CD4-positive, alpha-beta T cell treated with Interleukin-12 subunit alpha and Interleukin-12 subunit beta, for 1 hour (primary cell): ENCODE data around the gene CAMTA1.

Experiments
- DNase-seq: peaks from one replicate; pipeline ENCODE4 v3.0.0-alpha.2; 2020

Gene CAMTA1

DNA sequence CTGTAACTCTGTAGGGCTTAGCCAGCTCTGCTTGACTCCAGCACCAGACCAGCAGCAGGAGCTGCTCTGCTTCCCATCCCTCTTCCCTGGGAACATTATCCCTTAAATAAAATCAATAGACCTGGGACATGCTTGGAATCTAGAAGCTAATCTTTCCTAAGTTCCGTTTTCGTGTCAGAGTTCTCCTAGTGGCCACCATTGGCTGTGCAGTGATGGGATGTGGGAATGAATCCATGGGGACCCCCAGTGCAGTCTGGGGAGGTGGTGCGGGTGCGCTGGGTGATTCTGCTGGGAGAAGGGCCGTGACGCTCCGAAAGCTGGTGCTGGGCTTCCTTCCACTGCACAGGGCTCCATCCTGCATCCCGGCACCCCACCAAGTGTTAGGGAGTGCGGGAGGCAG lies 202.7 kb downstream of the CAMTA1 start:
- DNase-seq: no peak

DNA sequence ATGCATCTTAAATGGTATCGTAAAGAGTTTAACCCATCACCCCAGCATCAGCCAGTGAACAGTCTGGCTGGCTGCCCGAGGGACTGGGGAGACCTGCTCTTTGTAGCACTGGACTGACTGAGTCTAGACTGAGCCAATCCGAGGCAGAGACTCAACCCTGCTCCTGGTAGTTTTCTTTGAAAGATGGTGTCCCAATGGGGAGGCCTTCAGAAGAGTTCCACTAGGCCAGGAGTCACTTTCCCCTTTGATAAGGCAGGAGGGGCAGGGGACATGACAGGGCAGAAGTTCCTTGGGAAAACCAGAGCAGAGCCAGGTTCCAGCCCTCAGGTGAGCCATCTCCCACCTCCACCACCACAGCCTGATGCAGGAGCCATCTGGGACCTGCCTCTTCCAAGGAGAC lies 203.5 kb downstream of the CAMTA1 start:
- no peak for DNase-seq

DNA sequence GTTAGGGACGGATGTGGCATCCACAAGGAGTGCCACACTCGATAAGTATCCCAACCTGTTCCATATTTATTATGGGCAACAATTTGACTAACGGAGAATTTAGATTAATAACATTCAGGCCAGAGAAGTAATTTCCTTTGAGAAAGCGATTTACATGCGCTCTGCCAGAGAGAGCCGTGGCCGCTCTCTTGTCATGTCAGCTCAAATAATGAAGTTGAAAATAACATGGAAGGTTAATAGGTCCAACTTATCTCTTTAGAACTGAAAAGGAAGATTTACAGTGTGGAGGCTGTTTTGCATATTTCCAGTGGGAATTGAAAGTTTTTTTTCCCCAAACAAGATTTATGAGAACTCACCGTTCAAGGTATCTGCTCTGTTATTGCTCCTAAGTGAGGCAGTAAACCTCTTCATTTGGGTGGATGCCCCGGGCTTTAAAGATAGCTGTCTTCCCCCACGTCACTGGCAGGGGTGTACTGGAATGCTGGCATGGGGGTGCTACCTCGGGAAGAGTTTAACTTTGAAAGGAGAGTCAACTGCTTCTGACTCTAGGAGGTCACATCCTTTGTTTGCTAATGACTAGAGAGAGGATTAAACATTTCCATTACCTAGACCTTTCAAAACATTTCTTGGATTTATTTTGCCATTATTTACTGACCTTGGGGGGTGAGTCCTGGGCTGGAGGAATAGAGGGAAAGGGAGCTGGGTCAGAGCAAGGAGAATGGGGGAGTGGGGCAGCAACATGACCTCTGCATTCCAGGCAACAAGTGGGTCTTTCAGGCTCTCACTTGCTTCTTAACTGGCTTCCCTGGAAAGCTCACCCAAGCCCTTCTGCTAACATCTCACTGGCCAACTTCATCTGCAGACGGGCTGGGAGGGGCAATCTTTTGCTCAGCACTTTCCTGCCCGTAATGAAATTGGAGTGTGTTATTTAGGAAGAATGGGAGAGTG lies 204.2 kb downstream of the CAMTA1 start:
- DNase-seq: no peak

DNA sequence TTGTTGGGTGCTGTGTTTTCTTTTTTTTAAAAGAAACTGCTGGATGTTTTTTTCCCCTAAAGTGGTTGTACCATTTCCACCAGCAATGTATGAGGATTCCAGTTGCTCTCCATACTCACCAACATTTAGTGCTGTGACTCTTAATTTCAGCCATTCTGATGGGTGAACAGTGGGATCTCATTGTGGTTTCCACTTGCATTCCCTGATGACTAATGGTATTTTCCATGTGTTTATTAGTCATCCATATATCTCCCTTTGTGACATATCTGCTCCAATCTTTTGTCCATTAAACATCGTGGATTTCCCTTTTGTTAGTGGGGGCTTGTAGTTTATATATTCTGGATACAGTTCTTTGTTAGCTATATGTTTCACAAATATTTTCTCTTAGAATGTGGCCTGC lies 206.0 kb downstream of the CAMTA1 start:
- no peak for DNase-seq

DNA sequence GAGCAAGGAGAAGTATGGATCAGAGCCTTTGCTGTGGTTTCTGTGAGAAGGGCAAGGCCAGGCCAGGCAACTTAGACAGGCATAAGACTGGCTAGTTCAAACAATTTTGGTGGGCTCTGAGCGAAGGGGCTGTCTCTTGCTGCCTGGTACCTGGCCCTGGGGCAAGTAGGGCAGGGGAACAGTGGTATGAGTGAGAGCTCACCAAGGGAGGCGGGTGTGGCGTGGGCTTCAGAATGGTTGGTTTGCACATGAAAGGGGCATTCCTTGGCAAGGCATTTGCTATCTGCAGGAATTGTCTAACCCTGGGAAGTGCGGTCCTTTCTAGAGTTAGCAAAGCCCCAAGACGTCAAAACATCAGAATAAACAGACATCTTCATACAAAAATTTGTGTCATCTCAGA lies 210.5 kb downstream of the CAMTA1 start:
- DNase-seq: no peak

DNA sequence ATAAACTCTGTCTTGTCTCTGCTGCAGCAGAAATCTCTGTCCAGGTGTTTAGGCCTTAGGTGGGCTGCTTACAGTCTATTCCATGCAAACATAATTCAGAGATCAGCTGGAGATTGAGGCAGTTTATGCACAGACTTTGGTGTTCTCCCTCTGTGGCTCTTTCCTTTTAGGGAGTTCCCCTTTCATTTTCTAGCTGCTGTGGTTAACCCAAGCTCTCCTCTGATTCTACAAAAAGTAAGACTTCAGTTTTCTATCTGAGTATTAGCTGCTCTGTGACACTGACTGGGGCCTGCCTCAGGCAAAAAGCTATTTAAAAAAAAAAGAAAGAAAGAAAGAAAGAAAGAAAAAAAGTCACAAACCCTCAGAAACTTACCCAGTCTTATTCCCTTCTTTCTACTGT lies 211.1 kb downstream of the CAMTA1 start:
- DNase-seq: no peak

DNA sequence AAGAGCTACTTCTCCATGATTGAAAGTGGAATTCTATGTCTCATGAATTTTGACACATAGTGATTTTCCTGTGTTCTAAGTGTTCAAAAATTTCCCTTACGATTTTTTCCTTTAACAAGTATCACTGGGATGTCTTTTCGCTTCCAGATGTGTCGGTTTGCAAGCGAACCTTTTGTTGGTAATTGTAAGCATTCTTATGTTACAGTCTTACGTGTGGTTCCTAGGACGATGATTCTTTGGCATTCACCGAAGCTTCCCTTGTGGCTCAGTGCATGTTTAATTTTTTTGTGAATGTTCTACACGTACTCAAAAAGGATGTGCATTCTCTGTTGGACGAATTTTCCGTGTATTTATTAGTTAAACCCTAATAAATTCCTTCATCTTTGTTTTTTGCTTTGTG lies 211.6 kb downstream of the CAMTA1 start:
- DNase-seq: no peak

DNA sequence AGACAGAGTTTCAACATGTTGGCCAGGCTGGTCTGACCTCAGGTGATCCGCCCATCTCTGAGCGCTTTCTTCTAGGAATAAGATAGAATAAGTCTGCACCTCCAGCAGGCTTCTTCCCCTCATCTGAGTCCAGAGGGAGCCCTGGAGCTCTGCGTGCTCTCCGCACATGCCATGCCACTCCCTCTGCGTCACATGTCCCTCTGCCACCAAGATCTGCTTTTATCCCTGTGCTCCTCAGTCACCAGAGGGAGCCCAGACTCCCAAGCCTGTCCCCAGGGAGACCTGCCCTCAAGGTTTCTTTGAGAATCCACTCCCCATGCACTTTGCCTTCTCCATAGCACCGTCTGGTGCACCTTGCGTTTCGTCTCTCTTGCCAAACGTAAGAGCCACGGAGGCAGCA lies 213.0 kb downstream of the CAMTA1 start:
- DNase-seq: no peak

DNA sequence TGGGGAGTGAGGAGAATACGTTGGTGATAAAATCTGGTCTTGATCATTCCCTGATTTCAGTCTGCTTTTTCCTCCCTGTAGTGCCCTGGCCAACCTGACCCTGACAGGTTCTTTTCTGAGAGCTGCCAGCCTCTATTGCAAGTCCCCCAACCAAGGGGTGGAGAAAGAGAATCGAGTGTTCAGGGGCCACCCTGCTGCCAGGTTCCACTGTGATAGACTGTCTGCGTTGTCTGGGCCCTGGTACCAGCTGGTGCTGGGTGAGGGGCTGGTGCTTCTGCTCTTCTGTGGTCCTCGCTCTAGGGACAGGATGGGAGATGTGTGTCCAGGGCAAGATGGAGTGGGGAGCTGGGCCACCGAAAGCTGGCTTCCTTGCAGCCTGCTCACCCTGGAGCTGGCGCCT lies 214.6 kb downstream of the CAMTA1 start:
- no peak for DNase-seq

DNA sequence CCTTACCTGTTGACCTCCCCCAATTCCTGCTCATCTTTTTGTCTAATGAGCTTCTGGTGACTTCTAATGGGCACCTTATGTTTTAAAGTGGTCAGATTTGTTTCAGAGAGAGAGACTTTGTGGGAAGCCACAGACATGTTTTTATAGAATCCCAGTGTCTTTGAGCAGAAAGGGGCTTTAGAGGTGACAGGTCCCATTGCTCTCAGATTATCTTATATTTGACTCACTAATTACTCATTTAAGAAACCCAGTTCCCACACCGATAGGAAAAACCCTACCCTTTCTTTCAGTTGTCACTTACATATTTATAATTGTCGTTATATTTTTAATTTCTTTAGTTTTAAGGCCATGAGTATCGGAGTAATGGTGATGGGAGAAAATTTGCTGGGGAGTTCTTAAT lies 215.5 kb downstream of the CAMTA1 start:
- no peak for DNase-seq

DNA sequence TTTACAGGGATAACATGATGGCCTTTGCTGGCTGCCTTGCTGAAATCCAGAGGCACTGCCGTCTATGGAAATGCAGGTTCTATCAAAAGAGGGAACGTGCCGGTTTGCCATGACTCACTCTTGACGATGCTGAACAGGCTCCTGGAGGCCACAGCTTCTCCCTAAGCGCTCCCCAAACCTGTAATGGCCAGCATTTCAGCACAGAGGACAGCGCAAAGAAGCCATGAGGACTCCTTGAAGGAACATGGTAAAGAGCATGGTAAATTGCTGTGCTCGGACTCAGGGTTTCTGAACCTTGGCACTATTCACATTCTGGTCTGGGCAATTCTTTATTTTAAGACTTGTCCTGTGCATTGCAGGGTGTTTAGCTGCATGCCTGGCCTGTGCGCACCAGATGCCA lies 217.5 kb downstream of the CAMTA1 start:
- DNase-seq: no peak

DNA sequence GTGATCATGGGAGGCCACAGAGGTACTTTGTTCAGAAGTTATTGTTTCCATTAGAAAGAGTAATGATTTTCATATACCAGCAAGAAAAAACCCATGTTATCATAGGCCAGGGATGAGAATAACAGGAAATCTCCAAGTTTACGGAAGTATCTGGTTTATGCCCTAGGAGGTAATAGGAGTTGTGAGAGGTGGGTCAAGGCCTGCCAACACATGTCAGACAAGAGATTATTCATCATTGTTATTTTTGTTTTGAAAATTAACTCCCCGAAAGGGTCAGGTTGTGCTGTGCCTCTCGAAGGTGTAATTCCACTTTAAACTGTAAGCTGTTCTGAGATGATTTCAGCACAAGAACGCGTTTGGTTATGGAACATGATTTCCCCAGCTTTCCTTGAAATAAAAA lies 218.4 kb downstream of the CAMTA1 start:
- DNase-seq: no peak

DNA sequence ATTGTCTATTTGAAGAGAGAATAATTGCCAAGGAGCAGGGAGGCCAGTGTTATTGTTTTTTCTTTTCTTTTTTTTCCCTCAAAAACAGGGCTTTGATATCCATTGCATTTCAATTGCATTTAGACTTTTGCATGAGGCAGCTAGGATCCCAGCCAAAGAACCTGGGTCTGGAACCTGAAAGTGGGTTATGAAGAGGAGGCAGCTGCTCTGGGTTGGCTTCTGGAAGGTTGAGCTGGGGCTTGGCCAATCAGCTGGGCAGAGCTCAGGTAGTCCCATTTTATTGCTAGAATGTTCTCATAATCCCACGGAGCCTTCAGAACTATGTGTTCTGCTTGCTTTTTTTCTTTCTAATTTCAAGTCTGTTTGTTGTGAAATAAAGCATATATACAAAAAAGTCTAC lies 218.9 kb downstream of the CAMTA1 start:
- DNase-seq: no peak

DNA sequence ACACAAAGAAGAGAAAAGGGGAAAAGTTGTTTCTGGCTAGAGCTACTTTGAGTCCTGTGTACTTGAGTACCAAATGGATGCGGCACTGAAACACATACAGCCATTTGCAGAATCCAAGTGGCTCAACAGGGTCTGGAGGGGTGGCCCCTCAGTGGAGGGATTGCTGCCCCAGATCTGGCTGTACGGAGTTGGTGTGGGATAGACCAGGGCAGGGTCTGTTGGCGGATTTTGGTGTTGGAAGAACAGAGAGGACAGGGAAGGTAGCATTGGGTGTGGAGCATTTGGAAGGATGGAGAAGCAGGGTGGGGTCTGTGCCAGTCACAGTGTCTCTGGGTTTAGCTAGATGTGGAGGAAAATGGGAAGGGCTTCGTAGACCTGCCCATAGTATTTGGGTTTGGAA lies 220.5 kb downstream of the CAMTA1 start:
- no peak for DNase-seq

DNA sequence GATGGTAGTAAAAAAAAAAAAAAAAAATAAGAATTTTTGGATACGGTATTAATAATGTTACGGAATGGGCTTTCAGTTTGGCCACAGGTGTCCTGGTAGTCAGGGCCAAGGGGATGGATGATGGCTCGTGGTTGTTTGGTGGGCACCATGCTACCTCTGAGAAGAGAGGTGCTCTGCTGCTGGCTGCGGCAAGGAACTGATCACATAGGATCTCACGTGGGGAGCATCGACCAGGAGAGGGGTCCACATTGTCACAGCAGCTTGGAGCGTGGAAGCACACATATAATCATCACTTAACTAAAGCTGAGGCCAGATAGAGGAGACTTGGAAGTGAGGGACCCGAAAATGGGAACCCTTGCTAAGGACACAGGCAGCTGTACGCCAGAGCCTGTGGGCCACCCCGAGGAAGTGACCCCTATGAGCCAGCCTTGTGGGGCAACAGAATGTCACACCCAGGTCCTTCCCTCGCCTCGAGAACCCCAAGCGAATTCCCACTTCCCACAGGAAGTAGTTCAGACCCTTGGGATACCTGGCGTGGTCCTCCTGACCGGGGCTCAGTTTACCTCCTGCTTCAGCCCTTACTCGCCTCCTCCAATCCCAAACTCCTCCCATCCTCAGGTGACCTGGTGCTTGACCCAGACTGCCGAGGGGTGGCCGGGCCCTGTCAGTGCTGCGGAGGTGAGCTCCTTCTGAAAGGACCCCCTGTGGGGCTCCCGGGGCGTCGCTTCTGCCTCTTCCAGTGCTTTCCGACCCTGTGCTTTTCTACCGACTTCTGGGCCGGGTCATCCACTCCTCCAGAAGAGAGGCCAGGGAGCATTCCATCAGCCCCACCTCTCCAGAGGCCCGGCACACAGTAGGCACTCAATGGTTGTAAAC lies 222.0 kb downstream of the CAMTA1 start:
- no peak for DNase-seq

DNA sequence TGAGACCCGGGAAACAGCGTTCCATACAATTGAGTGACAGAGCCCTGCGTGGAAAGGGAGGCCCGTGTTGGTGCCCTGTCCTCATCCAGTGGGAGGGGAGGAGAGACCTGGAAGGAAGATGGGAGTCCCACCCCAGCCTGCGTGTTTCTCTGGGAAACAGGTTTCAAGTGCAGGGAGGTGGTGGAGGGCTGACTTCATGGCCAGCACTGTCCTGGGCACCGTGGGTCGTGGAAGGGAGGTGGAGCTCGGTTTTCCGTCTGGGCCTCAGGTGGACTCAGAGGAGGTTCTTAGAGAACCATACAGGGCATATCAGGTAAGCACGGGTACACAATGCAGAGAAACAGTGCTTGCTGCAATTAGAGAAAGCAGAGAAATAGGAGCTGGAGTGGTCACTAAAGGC lies 222.6 kb downstream of the CAMTA1 start:
- DNase-seq: no peak

DNA sequence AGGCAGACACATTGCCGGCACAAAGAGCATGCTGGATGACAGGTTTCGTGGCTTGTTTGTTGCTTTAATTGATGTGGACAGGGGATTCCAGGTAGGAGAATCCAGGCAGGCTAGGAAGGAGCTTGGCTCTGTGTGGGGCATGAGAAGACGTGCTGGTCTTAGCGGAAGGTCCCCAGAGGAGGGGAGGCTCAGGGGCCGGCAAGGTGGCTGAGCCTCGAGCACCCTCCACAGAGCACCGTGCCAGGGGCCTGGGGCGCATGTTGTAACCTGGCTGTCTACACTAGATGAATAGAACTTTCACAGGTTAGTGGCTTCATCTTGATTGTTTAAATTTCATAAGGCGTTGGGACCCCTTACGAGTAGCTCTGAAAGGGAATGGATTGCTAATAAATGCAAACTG lies 223.1 kb downstream of the CAMTA1 start:
- no peak for DNase-seq

DNA sequence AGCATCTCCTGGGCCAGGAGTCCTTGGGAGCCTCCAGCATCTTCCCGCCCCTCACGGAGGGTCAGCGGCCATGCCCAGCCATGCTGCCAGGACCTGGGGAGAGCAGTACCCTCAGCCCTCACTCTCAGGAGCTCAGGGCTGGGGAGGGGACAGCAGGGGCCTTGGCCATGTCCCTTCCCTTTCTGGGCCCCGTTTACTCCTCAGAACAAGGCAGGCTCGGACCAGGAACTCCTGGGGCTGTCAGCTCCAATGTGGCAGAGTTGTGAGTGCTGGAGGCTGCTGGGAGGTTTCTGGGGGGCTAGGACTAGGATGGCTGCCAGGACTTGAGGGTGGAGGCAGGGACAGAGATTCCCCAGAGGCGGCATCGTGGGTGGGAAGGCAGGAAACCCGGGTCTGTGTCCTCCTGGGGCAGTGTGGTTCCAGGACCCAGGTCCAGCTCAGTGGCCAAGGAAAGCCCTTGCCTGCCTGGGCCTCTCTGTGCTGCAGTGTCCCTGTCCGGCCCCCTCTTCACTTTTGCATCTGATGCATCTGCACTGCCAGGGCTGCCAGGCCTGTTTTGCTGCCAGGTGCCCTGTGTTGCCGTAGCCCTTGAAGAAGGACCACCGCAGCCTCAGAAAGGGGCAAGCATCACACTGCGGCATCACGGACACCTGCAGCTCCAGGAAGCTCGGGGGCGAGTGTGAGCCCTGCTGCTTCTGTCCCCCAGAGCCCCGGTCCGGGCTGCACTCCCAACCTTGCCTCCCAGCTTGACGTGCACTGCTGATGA lies 223.9 kb downstream of the CAMTA1 start:
- no peak for DNase-seq

DNA sequence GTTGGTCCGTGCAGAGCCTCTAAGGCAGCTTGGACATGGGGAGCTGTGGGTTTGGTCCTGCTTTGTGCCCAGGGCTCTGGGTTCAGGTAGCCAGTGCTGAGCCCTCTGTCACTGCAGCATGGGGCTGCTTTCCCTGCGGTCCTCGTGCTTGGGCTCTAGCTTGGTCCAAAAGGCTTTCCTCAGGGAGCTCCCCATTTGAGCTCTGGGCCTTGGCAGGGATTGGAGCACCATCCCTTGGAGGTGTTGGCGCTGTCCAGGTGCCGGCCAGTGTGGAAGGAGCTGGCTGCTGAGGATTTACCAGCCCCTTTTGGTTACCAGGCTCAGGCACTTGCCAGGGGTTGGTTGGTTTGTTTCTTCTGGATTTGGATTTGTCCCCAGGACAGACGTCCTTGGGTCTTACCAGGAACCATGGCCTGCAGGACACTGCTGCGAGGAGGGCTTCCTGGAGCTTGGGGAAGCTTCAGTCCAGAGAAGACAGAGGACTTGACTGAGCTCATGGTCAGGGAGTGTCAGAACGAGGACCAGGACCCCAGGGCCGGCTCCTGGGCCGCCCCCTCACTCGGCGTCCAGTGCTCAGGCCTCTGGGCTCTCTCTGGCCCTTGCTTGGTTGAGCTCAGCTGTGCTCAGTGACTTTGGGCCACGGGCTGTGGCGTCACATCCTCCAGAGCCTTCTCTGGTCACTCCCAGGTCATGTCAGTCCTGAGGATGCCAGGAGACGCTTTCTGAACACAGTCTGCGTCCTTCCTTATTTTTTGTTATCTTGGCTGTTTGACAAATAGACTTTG lies 224.7 kb downstream of the CAMTA1 start:
- no peak for DNase-seq

DNA sequence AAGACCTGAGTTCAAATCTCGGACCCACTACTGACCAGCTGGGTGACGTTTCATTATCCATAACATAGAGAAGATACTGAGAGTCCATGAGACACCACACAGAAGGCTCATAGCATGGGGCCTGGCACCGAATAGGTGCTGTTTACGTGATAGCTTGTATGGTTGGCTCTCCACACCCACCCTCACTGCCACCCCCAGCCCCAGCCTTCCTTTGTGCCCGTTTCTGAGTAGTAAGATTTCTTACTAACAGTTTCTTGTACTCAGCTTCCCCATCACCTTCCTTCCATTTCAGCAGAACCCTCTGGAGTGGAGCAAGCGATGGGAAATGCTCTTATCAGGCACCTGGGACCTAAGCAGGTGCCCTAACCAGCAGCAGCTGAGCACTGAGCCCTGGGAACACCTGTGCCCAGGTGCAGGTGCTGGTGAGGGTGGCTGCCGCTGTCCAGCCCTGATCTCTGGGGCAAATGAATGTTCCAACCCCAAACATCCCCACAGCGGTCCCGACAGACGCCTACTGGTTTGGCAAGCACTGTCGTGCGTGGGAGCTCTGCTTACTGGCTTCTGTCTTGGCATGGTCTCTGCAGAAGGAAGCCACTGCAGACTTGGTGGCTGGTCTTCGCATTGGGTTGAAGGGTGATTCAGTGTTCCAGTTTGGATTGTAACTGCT lies 225.4 kb downstream of the CAMTA1 start:
- no peak for DNase-seq

DNA sequence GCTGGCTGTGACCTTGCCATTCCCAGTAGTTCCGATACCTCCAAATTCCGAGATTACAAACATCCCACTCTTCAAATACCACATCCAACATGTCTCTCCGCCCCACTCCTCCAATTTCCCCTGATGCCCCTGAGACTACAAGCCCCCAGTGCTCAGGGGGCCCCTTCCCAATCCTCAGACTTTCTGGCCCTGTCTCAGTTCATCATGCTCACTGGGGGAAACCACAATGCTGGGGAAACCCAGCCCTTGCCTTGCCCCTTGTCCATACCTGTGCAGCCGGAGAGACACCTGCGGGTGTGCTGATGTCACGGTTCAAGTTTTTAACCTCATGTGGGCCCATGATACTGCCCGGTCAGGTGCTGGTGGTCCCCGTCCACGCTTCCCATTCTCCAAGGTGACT lies 226.6 kb downstream of the CAMTA1 start:
- no peak for DNase-seq

DNA sequence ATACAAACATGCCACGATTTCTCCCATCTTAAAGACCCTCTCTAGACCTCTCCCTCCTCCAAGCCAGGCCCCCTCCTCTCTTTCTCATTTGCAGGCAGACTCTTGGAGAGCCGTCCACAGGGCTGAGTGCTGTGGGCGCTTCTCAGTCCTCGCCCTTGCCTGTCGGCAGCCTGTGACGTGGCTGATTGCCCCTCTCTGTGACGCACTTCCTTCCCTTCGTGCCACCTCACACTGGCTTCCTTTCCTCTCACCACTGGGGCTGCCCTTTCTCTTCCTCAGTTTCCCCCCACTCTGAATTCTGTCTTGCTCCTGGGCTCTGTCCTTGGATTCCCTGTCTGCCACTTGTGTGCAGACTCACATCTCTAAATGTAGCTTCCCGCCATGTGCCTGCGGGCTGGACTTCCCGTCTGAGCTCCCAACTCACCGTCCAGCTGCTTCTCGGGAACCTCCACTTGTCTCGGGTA lies 227.2 kb downstream of the CAMTA1 start:
- no peak for DNase-seq
